Measurements from ENCODE around the gene BATF.

BATF gene

GRCh38 chr14:75591987-75592575 is 69.8 kb downstream of the BATF start:
- no peak for DNase-seq

GRCh38 chr14:75595226-75595625 is 73.0 kb downstream of the BATF start:
- no peak for DNase-seq

Data from amygdala (tissue), 56 donors.